ENCODE data around the gene PDE11A. TPM values are rescaled to one million over a fixed set of nuclear protein-coding genes. Genes with fewer than 3 reads are reported as not detected.

The PDE11A gene
- total and polyA plus RNA-seq, 10 donors = 0.02 to 1.2 (median 0.22) TPM; not detected in 3

- WGBS, 5 donors = 87 to 94% (median 91%) methylated on average over 4 of the region's 4 CpGs
- intact Hi-C loops (cut with DNase I; ENCODE audit: low total_unique reads) = loop anchor here (2.0 kb wide), 1 partner anchor 51 kb away; no protein-coding TSS in a partner anchor
- H3K27ac ChIP-seq = no peak overlapping the region
These were observed 46.9 kb downstream of the PDE11A start for GRCh38 chr2:178025551-178026185.

GRCh38 chr2:178018141-178018540, 54.4 kb downstream of the PDE11A start:
- intact Hi-C loops (cut with DNase I; ENCODE audit: low total_unique reads) = no loop called here
- no peak for DNase-seq
- Histone ChIP-seq H3K9me3 (no peaks in the 10 kb centered on the region), H3K4me1 (no peaks in the 10 kb centered on the region), H3K27ac (no peak overlapping the region), H3K27me3 (replicated peaks in 1 of 7) (no peaks in the 10 kb centered on the region), H3K4me3 (no peak overlapping the region), H3K36me3 (no peaks in the 10 kb centered on the region)
- no peak for TF ChIP-seq CTCF (IDR thresholded peaks at IDR 0.05 in 8 of 11, conservative IDR thresholded peaks at IDR 0.05 in 3 of 11)
- WGBS, 5 donors = 90 to 95% (median 91%) methylated on average over 5 to 7 of the region's 7 CpGs

More at GRCh38 chr2:178025551-178026185, 46.9 kb downstream of the PDE11A start:
- TF ChIP-seq POLR2AphosphoS5 (IDR thresholded peaks at IDR 0.05) = no peak
- no peak for TF ChIP-seq POLR2A (IDR thresholded peaks at IDR 0.05)
- no peak for TF ChIP-seq CTCF (IDR thresholded peaks at IDR 0.05 in 8 of 11, conservative IDR thresholded peaks at IDR 0.05 in 3 of 11)
- no peaks in the 10 kb centered on the region for H3K27me3 ChIP-seq (replicated peaks in 1 of 7)
- H3K9me3 ChIP-seq = no peaks in the 10 kb centered on the region
- no peaks in the 10 kb centered on the region for H3K36me3 ChIP-seq
- no peaks in the 10 kb centered on the region for H3K4me1 ChIP-seq
- no peak for DNase-seq
- H3K4me3 ChIP-seq = no peak overlapping the region

- no peak overlapping the region for H3K27ac ChIP-seq
- TF ChIP-seq CTCF (IDR thresholded peaks at IDR 0.05 in 8 of 11, conservative IDR thresholded peaks at IDR 0.05 in 3 of 11) (no peak), POLR2AphosphoS5 (IDR thresholded peaks at IDR 0.05) (no peak), POLR2A (IDR thresholded peaks at IDR 0.05) (no peak)
- no peak overlapping the region for H3K4me3 ChIP-seq
- intact Hi-C loops (cut with DNase I; ENCODE audit: low total_unique reads) = no loop called here
- H3K9me3 ChIP-seq = no peaks in the 10 kb centered on the region
- no peak for DNase-seq
- no peaks in the 10 kb centered on the region for H3K27me3 ChIP-seq (replicated peaks in 1 of 7)
- no peaks in the 10 kb centered on the region for H3K36me3 ChIP-seq
- WGBS, 5 donors = 0 to 20% (median 0%) methylated on average over 1 of the region's 1 CpG
- H3K4me1 ChIP-seq = no peaks in the 10 kb centered on the region
These were observed 56.0 kb downstream of the PDE11A start for GRCh38 chr2:178016612-178017011.

GRCh38 chr2:178012639-178013038, 59.9 kb downstream of the PDE11A start:
- H3K27ac ChIP-seq = no peak overlapping the region
- no peak for TF ChIP-seq POLR2AphosphoS5 (IDR thresholded peaks at IDR 0.05)
- TF ChIP-seq CTCF (IDR thresholded peaks at IDR 0.05 in 8 of 11, conservative IDR thresholded peaks at IDR 0.05 in 3 of 11) = no peak
- TF ChIP-seq POLR2A (IDR thresholded peaks at IDR 0.05) = no peak
- H3K36me3 ChIP-seq = no peaks in the 10 kb centered on the region
- intact Hi-C loops (cut with DNase I; ENCODE audit: low total_unique reads) = no loop called here
- no peaks in the 10 kb centered on the region for H3K4me1 ChIP-seq
- no peaks in the 10 kb centered on the region for H3K9me3 ChIP-seq
- H3K27me3 ChIP-seq (replicated peaks in 1 of 7) = no peaks in the 10 kb centered on the region
- H3K4me3 ChIP-seq = no peak overlapping the region
- no peak for DNase-seq
- 70 to 87% (median 76%) methylated on average over 2 of the region's 2 CpGs for WGBS, 5 donors
